GM08714 (cell line): ENCODE data around the gene ZNF652.

ENCODE experiments used
- H3K4me3 ChIP-seq: fragments of 200-500 bp; sonication (Bioruptor generic); 2 replicates; pipeline ENCODE4 v1.5.1; 2014; ENCODE audit warnings: mild to moderate bottlenecking, low read length, inconsistent platforms
- ZNF274 ChIP-seq: IDR thresholded peaks from 2 replicates; pipeline ENCODE4 v1.6.1; 2012; ENCODE audit warnings: mild to moderate bottlenecking, low read depth, low read length

ZNF652 gene

GRCh38 chr17:49327835-49328784, 33.9 kb downstream of the ZNF652 start:
- no peak for TF ChIP-seq ZNF274
- H3K4me3 ChIP-seq: no peak overlapping the region

- no peak overlapping the region for H3K4me3 ChIP-seq
- no peak for TF ChIP-seq ZNF274
Observed at GRCh38 chr17:49325980-49326379, 36.1 kb downstream of the ZNF652 start.

- no peak overlapping the region for H3K4me3 ChIP-seq
- TF ChIP-seq ZNF274: no peak
Observed at GRCh38 chr17:49318435-49318965, 43.5 kb downstream of the ZNF652 start.

GRCh38 chr17:49316889-49317675, 45.0 kb downstream of the ZNF652 start:
- H3K4me3 ChIP-seq: no peak overlapping the region
- TF ChIP-seq ZNF274: no peak

GRCh38 chr17:49316258-49316570, 45.8 kb downstream of the ZNF652 start:
- TF ChIP-seq ZNF274: no peak
- no peak overlapping the region for H3K4me3 ChIP-seq

- no peak for TF ChIP-seq ZNF274
Observed at GRCh38 chr17:49315551-49316257, 46.3 kb downstream of the ZNF652 start.

GRCh38 chr17:49312722-49313121, 49.3 kb downstream of the ZNF652 start:
- TF ChIP-seq ZNF274: no peak
- H3K4me3 ChIP-seq: no peak overlapping the region

More at GRCh38 chr17:49315551-49316257, 46.3 kb downstream of the ZNF652 start:
- H3K4me3 ChIP-seq: peak overlapping the region; percentile 32; the same call in 1 of the 2 replicates

- no peak for TF ChIP-seq ZNF274
- no peak overlapping the region for H3K4me3 ChIP-seq
Observed at GRCh38 chr17:49299996-49300395, 62.1 kb downstream of the ZNF652 start.

- no peak overlapping the region for H3K4me3 ChIP-seq
- TF ChIP-seq ZNF274: no peak
Observed at GRCh38 chr17:49298371-49298976, 63.6 kb downstream of the ZNF652 start.

GRCh38 chr17:49297141-49297540, 64.9 kb downstream of the ZNF652 start:
- TF ChIP-seq ZNF274: no peak
- no peak overlapping the region for H3K4me3 ChIP-seq

GRCh38 chr17:49294122-49294521, 67.9 kb downstream of the ZNF652 start:
- H3K4me3 ChIP-seq: no peak overlapping the region
- no peak for TF ChIP-seq ZNF274

- no peak overlapping the region for H3K4me3 ChIP-seq
- no peak for TF ChIP-seq ZNF274
Observed at GRCh38 chr17:49292901-49293300, 69.1 kb downstream of the ZNF652 start.

- no peak overlapping the region for H3K4me3 ChIP-seq
Observed at GRCh38 chr17:49291929-49292328, 70.1 kb downstream of the ZNF652 start.

More at GRCh38 chr17:49291929-49292328, 70.1 kb downstream of the ZNF652 start:
- no peak for TF ChIP-seq ZNF274
